GM21526 (cell line): ENCODE data around the gene IGFL2.
"Not testable (repeated sequence)": the region's sequence is repeated elsewhere in the genome, so short reads cannot be mapped to it uniquely, and the experiment has no call there.

Source experiments
- ATAC-seq: cut with Tn5 transposase; IDR thresholded peaks from one replicate; pipeline ENCODE4 v1.9.1; 2021; ENCODE audit warnings: moderate library complexity; ENCODE audit not compliant: unreplicated experiment, low FRiP score

Gene IGFL2

GRCh38 chr19:46137915-46138473 is 10.0 kb upstream of the IGFL2 start:
- no peak for ATAC-seq

GRCh38 chr19:46141421-46141820 is 6.6 kb upstream of the IGFL2 start:
- no peak for ATAC-seq

GRCh38 chr19:46142294-46142693 is 5.7 kb upstream of the IGFL2 start:
- ATAC-seq = no peak

- no peak for ATAC-seq
Measured at GRCh38 chr19:46144756-46145155, 3.3 kb upstream of the IGFL2 start.

- no peak for ATAC-seq
Measured at GRCh38 chr19:46147166-46147740, 785 bp upstream of the IGFL2 start.

GRCh38 chr19:46150606-46151005 is 2.6 kb downstream of the IGFL2 start:
- ATAC-seq = no peak

- ATAC-seq = no peak
Measured at GRCh38 chr19:46155237-46155636, 7.2 kb downstream of the IGFL2 start.

- ATAC-seq = no peak
Measured at GRCh38 chr19:46159418-46160232, 11.6 kb downstream of the IGFL2 start.

- ATAC-seq = no peak
Measured at GRCh38 chr19:46160233-46160775, 12.3 kb downstream of the IGFL2 start.

- ATAC-seq = not testable (repeated sequence)
Measured at GRCh38 chr19:46161642-46162257, 13.7 kb downstream of the IGFL2 start.

GRCh38 chr19:46162731-46163130 is 14.7 kb downstream of the IGFL2 start:
- no peak for ATAC-seq

GRCh38 chr19:46173886-46174480 is 25.9 kb downstream of the IGFL2 start:
- no peak for ATAC-seq

GRCh38 chr19:46176116-46176860 is 28.2 kb downstream of the IGFL2 start:
- ATAC-seq = no peak

- ATAC-seq = no peak
Measured at GRCh38 chr19:46179076-46179759, 31.2 kb downstream of the IGFL2 start.

GRCh38 chr19:46180701-46181387 is 32.8 kb downstream of the IGFL2 start:
- ATAC-seq = no peak

GRCh38 chr19:46181388-46181779 is 33.3 kb downstream of the IGFL2 start:
- no peak for ATAC-seq

- ATAC-seq = no peak
Measured at GRCh38 chr19:46182476-46182875, 34.4 kb downstream of the IGFL2 start.

GRCh38 chr19:46184775-46185710 is 37.0 kb downstream of the IGFL2 start:
- ATAC-seq = not testable (repeated sequence)
